Neutrophil (primary cell): ENCODE results near the gene SEZ6L2.
A peak's percentile ranks its signal among the peaks of the same experiment; 100 is the strongest.

Source experiments
- H3K27ac ChIP-seq: fragments of 200-600 bp; sonication (generic); 2 replicates; pipeline ENCODE4 v1.5.1; 2016; ENCODE audit warnings: mild to moderate bottlenecking, moderate library complexity
- H3K27me3 ChIP-seq: fragments of 200-600 bp; sonication (generic); 2 replicates; pipeline ENCODE4 v1.6.0; 2016; ENCODE audit warnings: mild to moderate bottlenecking
- H3K36me3 ChIP-seq: fragments of 200-600 bp; sonication (generic); 2 replicates; pipeline ENCODE4 v1.5.1; 2017
- H3K4me1 ChIP-seq, 2 experiments: fragments of 200-600 bp in 1 of 2; sonication (generic) in 1 of 2; 1 replicate in 1 of 2; 2 replicates in 1 of 2; pipeline versions ENCODE4 v1.5.1 to v1.6.1; 2013 to 2016; ENCODE audit warnings: low read depth in 1 of 2, low read length in 1 of 2, mild to moderate bottlenecking in 1 of 2, moderate library complexity in 1 of 2; ENCODE audit not compliant: control insufficient read depth in 1 of 2, insufficient read depth in 1 of 2
- H3K4me3 ChIP-seq, 2 experiments: fragments of 200-600 bp in 1 of 2; sonication (generic) in 1 of 2; 1 replicate in 1 of 2; 2 replicates in 1 of 2; pipeline ENCODE4 v1.5.1; 2013 to 2016; ENCODE audit warnings: low read depth in 1 of 2, low read length in 1 of 2, mild to moderate bottlenecking in 1 of 2, moderate library complexity in 1 of 2
- H3K9me3 ChIP-seq: fragments of 200-600 bp; sonication (generic); 2 replicates; pipeline ENCODE4 v1.5.1; 2016
- TF ChIP-seq, protein P1 (sequence below): fragments of 200-600 bp; sonication (generic); IDR thresholded peaks from 2 replicates; pipeline ENCODE4 v1.5.1; 2016; ENCODE audit warnings: antibody characterized with exemption

The SEZ6L2 gene

DNA sequence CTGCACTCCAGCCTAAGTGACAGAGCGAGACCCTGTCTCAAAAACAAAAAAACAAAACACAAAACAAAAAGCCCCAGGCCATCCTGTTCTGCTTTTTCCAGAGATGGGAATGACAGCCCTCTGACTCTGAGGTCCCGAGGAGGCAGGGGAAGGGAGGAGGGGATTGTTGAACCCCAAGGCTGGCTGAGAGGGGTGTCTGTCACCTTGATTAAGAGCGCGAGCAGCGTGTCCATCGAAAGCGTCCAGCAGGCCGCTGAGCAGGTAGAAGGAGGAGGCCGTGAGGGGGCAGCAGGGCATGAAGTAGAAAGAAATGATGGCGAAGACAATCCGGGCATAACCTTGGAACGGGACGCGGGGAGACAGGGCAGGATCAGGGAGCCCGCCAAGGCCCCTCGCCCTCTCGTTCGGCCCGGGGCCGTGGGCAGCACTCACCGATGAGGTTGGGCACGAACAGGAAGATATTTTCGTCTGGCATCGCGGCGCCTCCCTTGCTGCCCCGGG, 36.9 kb downstream of the SEZ6L2 start:
- TF ChIP-seq, protein P1, sequence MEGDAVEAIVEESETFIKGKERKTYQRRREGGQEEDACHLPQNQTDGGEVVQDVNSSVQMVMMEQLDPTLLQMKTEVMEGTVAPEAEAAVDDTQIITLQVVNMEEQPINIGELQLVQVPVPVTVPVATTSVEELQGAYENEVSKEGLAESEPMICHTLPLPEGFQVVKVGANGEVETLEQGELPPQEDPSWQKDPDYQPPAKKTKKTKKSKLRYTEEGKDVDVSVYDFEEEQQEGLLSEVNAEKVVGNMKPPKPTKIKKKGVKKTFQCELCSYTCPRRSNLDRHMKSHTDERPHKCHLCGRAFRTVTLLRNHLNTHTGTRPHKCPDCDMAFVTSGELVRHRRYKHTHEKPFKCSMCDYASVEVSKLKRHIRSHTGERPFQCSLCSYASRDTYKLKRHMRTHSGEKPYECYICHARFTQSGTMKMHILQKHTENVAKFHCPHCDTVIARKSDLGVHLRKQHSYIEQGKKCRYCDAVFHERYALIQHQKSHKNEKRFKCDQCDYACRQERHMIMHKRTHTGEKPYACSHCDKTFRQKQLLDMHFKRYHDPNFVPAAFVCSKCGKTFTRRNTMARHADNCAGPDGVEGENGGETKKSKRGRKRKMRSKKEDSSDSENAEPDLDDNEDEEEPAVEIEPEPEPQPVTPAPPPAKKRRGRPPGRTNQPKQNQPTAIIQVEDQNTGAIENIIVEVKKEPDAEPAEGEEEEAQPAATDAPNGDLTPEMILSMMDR = no peak
- Histone ChIP-seq H3K4me1 (peaks cover 21 to 23% of the 10 kb centered on the region in 2 experiments), H3K9me3 (no peaks in the 10 kb centered on the region), H3K36me3 (peaks cover 33% of the 10 kb centered on the region), H3K27me3 (peaks cover 4% of the 10 kb centered on the region), H3K4me3 (peak overlapping the region; percentile 87 to 95), H3K27ac (peak overlapping the region; percentile 96)

GRCh38 chr16:29860218-29860617, 39.1 kb downstream of the SEZ6L2 start:
- Histone ChIP-seq H3K36me3 (peaks cover 33% of the 10 kb centered on the region), H3K4me1 (peaks cover 21 to 23% of the 10 kb centered on the region in 2 experiments), H3K27me3 (no peaks in the 10 kb centered on the region), H3K9me3 (no peaks in the 10 kb centered on the region), H3K4me3 (no peak overlapping the region), H3K27ac (no peak overlapping the region)
- TF ChIP-seq, protein P1 = no peak

- TF ChIP-seq, protein P1 = no peak
- peaks cover 33% of the 10 kb centered on the region for H3K36me3 ChIP-seq
These were observed 40.4 kb downstream of the SEZ6L2 start for GRCh38 chr16:29858974-29859373.

DNA sequence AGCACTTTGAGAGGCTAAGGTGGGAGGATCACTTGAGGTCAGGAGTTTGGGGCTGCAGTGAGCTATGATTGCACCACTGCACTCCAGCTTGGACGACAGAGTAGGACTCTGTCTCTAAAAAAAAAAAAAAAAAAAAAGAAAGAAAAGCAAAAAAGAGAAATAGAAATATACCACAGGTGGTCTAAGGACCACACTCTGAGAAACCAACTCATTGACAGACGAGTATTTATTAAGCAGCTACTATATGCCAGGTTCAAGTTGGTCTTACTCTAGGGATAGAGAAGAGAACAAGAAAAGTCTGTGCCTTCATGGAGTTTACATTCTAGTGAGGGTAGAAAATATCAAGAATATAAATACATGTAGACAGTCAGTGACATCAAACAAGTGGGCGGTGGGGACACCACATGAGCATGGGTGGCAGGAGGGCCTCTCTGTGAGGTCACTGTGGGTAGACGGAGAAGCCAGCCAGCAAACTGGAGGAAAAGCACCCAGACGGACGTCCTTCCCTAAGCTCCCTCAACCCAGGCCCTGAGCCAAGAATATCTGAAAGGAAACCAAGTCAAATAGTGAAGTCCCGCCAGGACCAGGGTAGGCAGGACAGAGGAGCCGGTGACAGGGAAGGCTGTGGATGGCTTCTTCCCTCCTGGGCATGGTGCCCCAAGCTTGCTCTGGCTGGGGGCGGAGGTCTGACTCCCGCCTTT, 41.1 kb downstream of the SEZ6L2 start:
- no peaks in the 10 kb centered on the region for H3K9me3 ChIP-seq
- H3K27ac ChIP-seq = no peak overlapping the region
- peaks cover 33% of the 10 kb centered on the region for H3K36me3 ChIP-seq
- H3K27me3 ChIP-seq = no peaks in the 10 kb centered on the region
- peaks cover 15 to 16% of the 10 kb centered on the region in 2 experiments for H3K4me1 ChIP-seq
- TF ChIP-seq, protein P1 = no peak
- H3K4me3 ChIP-seq = no peak overlapping the region

More at GRCh38 chr16:29858974-29859373, 40.4 kb downstream of the SEZ6L2 start:
- H3K27ac ChIP-seq = no peak overlapping the region
- H3K27me3 ChIP-seq = no peaks in the 10 kb centered on the region
- peaks cover 21 to 22% of the 10 kb centered on the region in 2 experiments for H3K4me1 ChIP-seq
- H3K4me3 ChIP-seq = no peak overlapping the region
- H3K9me3 ChIP-seq = no peaks in the 10 kb centered on the region

- TF ChIP-seq, protein P1 = no peak
- Histone ChIP-seq H3K27me3 (no peaks in the 10 kb centered on the region), H3K4me3 (no peak overlapping the region), H3K27ac (no peak overlapping the region), H3K36me3 (peaks cover 33% of the 10 kb centered on the region), H3K9me3 (no peaks in the 10 kb centered on the region), H3K4me1 (peaks cover 12 to 13% of the 10 kb centered on the region in 2 experiments)
These were observed 42.1 kb downstream of the SEZ6L2 start for GRCh38 chr16:29857133-29857760.
